Mucosa of rectum (tissue), 2 donors: ENCODE results near the gene CLASP1.
A peak's percentile ranks its signal among the peaks of the same experiment; 100 is the strongest.

Source experiments
- H3K27ac ChIP-seq, 2 donors: one replicate each; pipeline ENCODE4 v1.7.0; 2013; ENCODE audit warnings: inconsistent platforms in 2 of 2, low read depth in 2 of 2, low read length in 2 of 2
- H3K27me3 ChIP-seq, 2 donors: one replicate each; pipeline ENCODE4 v1.7.0; 2013; ENCODE audit warnings: low read length in 2 of 2; ENCODE audit not compliant: control insufficient read depth in 2 of 2, insufficient read depth in 2 of 2
- H3K36me3 ChIP-seq, 2 donors: one replicate each; pipeline ENCODE4 v1.7.0; 2013; ENCODE audit warnings: low read length in 2 of 2; ENCODE audit not compliant: control insufficient read depth in 2 of 2, insufficient read depth in 2 of 2
- H3K4me1 ChIP-seq, 2 donors: one replicate each; pipeline ENCODE4 v1.7.0; 2013; ENCODE audit warnings: low read length in 2 of 2, mild to moderate bottlenecking in 1 of 2; ENCODE audit not compliant: control insufficient read depth in 2 of 2, insufficient read depth in 2 of 2
- H3K4me3 ChIP-seq, 2 donors: one replicate each; pipeline ENCODE4 v1.7.0; 2013; ENCODE audit warnings: low read length in 2 of 2
- H3K9ac ChIP-seq, 2 donors: one replicate each; pipeline ENCODE4 v1.7.0; 2013; ENCODE audit warnings: low read length in 2 of 2, low read depth in 1 of 2, mild to moderate bottlenecking in 1 of 2
- H3K9me3 ChIP-seq, 2 donors: one replicate each; pipeline ENCODE4 v1.7.0; 2013; ENCODE audit warnings: low read length in 2 of 2; ENCODE audit not compliant: control insufficient read depth in 2 of 2
- donor health status: healthy.
- donor health status: Normal muscosa, but diverticular disease.

Gene CLASP1

DNA sequence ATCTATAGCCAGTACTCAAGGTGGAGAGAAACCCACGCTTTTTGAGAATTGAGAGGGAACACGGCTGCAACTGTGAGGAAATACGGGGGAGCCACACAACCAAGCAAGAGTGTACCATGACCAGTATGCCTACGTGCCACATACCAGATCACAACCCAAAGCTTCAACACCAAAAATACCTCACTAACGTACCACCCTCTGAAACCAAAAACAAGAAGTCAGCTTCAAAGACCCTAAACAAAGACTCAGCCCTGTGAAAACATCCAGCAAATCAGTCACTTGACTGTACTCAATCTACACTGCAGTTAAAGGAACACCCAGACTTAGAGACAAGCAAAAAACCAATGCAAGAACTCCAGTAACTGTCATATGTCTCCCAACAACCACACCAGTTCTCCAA, 101.6 kb downstream of the CLASP1 start:
- Histone ChIP-seq H3K27me3 (no peaks in the 10 kb centered on the region), H3K9me3 (no peaks in the 10 kb centered on the region), H3K9ac (no peak overlapping the region), H3K4me3 (no peak overlapping the region), H3K27ac (no peak overlapping the region), H3K4me1 (no peaks in the 10 kb centered on the region), H3K36me3 (no peaks in the 10 kb centered on the region)

DNA sequence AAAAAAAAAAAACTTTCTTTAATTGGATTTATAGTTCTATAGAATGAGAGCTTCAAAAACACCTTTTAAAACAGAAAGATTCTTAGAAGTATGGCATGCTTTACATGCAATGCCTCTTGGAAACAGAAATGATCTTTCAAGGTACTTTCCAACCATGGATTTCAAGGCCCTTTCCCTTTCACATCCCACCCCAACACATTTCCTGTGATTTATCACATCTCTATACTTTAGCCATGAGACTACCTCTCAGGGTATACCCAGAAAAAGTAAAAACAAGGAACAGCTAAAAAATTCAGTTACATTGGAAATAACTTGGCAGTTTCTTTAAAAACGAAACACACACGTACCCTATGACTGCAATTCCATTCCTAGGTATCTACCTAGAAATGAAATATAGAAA, 103.3 kb downstream of the CLASP1 start:
- Histone ChIP-seq H3K27ac (no peak overlapping the region), H3K36me3 (no peaks in the 10 kb centered on the region), H3K9me3 (no peaks in the 10 kb centered on the region), H3K27me3 (no peaks in the 10 kb centered on the region), H3K4me1 (no peaks in the 10 kb centered on the region), H3K9ac (no peak overlapping the region), H3K4me3 (no peak overlapping the region)

DNA sequence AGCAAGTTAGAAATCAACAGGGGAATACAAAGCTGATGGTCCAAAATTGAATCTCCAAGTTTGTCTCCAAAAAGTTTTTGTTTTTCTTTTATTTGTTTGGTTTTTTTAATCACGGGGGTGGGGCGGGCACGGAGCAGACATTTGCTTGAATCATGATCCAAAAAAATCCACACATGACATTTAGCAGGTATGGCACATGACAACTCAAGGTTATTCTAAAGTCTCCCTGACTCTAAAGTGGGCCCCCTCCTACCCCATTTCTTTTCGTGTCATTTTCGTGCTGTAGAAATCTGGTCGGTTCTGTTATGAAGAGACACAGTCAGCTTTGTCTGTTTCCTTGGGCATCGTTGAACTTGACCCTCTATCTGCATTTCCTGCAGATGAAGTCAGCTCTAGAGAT, 104.0 kb downstream of the CLASP1 start:
- Histone ChIP-seq H3K27me3 (no peaks in the 10 kb centered on the region), H3K4me1 (no peaks in the 10 kb centered on the region), H3K27ac (no peak overlapping the region)

DNA sequence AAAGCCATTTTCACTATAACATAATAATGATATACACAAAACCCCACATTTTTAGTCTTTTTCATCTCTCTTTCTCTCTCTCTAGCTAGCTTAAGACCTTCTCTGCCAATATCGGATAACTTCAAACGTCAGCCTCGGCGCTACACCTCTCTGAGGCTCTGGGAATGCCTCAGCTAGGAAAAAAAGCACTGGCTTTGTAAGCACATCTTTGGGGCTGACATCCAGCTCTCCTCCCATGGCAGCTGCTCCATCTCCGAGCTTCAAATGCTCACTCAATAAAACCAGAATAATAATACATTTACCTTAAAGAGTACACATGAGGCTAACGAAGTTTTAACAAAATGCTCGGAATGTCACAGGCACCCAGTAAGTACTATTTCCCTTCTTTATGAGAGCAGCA, 107.8 kb downstream of the CLASP1 start:
- H3K4me1 ChIP-seq, result peaks cover 0 to 3% of the 10 kb centered on the region in 2 donors
- no peak overlapping the region for H3K9ac ChIP-seq
- H3K27me3 ChIP-seq, result no peaks in the 10 kb centered on the region
- no peak overlapping the region for H3K4me3 ChIP-seq
- no peak overlapping the region for H3K27ac ChIP-seq
- H3K9me3 ChIP-seq, result no peaks in the 10 kb centered on the region
- no peaks in the 10 kb centered on the region for H3K36me3 ChIP-seq

More for the DNA sequence above, 104.0 kb downstream of the CLASP1 start:
- no peaks in the 10 kb centered on the region for H3K9me3 ChIP-seq
- H3K4me3 ChIP-seq, result no peak overlapping the region
- no peaks in the 10 kb centered on the region for H3K36me3 ChIP-seq
- no peak overlapping the region for H3K9ac ChIP-seq

DNA sequence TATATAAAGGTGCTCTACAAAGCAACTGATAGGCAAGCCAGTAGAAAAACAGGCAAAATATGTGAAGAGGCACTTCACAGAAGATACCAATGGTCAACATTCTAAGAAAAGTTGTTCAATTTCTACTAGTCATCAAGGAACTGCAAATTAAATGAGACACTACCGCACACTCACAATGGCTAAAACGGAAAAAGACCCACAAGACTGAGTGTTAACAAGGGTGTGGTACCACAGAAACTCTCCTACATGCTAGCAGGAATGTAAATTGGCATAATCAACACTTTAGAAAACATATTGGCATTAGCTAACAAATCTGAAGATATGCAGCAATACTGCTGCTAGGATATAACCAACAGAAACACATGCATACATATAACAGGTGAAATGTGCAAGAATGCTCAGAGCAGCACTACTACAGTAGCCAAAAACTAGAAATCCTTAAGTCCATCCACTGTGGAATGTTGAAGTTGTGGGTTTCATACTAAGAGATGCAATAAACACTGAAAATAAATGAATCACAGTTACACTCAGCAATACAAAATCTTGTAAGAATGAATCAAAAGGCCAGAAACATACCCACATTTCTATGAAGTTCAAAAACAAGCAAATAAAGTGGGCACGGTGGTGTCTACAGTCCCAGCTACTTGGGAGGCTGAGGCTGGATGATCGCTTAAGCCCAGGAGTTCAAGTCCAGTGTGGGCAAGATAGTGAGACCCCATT, 109.4 kb downstream of the CLASP1 start:
- Histone ChIP-seq H3K36me3 (no peaks in the 10 kb centered on the region), H3K4me3 (no peak overlapping the region), H3K9ac (peak overlapping the region in 1 of 2 donors; percentile 7), H3K27ac (no peak overlapping the region), H3K27me3 (no peaks in the 10 kb centered on the region), H3K9me3 (no peaks in the 10 kb centered on the region), H3K4me1 (peaks cover 0 to 4% of the 10 kb centered on the region in 2 donors)

DNA sequence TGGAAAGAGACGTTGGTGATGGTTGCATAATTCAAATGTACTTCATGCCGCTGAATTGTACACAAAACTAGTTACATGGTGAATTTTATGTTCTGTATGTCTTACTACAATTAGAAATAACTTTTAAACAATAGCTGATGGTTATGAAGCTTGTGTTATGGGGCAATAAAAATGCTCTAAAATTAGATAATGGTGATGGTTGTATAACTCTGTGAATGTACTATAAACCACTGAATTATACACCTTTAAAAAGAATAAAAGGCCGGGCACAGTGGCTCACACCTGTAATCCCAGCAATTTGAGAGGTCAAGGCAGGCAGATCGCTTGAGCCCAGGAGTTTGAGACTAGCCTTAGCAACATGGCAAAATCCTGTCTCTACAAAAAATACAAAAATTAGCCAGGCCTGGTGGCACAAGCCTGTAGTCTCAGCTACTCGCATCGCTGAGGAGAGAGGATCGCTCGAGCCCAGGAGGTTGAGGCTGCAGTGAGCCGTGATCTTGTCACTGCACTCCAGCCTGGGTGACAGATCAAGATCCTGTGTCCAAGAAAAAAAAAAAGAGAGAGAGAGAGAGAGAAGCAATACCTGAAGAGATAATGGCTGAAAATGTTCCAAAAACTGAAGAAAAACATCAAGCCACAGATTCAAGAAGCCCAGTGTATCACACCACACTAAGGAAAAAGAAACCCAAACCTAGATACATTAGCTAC, 112.3 kb downstream of the CLASP1 start:
- H3K9ac ChIP-seq, result no peak overlapping the region
- H3K27me3 ChIP-seq, result no peaks in the 10 kb centered on the region
- H3K9me3 ChIP-seq, result no peaks in the 10 kb centered on the region
- H3K4me3 ChIP-seq, result no peak overlapping the region
- H3K36me3 ChIP-seq, result no peaks in the 10 kb centered on the region
- no peak overlapping the region for H3K27ac ChIP-seq
- H3K4me1 ChIP-seq, result peaks cover 0 to 4% of the 10 kb centered on the region in 2 donors

DNA sequence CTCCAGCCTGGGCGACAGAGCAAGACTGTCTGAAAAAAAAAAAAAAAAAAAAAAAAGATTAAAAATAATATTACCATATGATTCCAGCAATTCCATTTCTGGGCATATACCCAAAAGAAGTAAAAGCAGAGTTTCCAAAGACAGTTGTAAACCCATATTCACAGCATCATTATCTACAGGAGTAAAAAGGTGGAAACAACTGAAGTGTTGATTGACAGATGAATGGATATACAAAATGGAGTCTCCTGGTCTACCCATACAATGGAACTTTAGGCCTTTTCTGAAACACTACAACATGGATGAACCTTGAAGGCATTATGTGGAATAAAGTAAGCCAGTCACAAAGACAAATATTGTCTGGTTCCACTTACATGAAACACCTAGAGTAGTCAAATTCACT, 112.9 kb downstream of the CLASP1 start:
- Histone ChIP-seq H3K36me3 (no peaks in the 10 kb centered on the region), H3K4me1 (peaks cover 0 to 8% of the 10 kb centered on the region in 2 donors), H3K27me3 (no peaks in the 10 kb centered on the region), H3K9me3 (no peaks in the 10 kb centered on the region), H3K4me3 (no peak overlapping the region), H3K27ac (no peak overlapping the region), H3K9ac (no peak overlapping the region)

DNA sequence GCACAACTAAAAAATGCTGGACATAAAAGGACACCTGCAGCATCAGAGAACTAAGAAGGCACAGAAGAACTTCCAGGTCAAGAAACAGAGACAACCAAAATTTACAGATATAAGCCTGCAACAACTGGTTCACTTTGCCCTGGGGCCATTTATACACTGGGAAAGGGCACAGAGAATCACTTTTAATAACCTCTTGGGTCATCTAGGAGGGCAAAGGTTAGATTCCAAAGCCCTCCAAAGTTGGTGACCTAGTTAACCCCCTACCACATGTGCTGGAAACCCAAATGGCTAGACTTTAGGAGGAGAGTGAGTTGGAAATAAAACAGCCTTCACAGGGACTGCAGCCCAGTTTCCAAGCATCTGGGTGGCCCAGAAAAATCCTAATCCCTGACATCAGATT, 115.3 kb downstream of the CLASP1 start:
- Histone ChIP-seq H3K4me1 (peaks cover 4 to 13% of the 10 kb centered on the region in 2 donors), H3K9me3 (no peaks in the 10 kb centered on the region), H3K4me3 (no peak overlapping the region), H3K9ac (no peak overlapping the region), H3K36me3 (no peaks in the 10 kb centered on the region), H3K27ac (no peak overlapping the region), H3K27me3 (no peaks in the 10 kb centered on the region)

DNA sequence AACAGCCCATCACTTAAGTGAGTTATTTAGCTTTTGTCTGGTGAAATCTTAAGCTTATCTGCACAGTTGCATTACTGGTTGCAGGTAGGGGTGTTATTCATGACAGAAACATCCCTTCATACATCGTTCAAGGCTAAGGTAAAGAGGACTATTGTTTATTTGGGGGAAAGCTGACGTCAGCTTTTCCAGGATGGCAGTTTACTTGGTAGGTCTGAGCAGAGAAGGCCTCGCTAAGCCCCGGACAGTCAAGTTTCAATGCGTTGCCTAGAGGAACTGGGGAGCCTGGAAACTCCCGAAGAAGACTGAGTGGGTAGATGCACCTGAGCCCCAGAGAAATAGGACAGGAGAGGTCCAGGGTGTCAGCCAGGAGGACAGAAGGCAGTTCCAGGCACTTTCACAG, 116.4 kb downstream of the CLASP1 start:
- Histone ChIP-seq H3K9me3 (no peaks in the 10 kb centered on the region), H3K36me3 (no peaks in the 10 kb centered on the region), H3K9ac (no peak overlapping the region), H3K27ac (no peak overlapping the region), H3K4me1 (peaks cover 5 to 13% of the 10 kb centered on the region in 2 donors), H3K4me3 (no peak overlapping the region), H3K27me3 (no peaks in the 10 kb centered on the region)

DNA sequence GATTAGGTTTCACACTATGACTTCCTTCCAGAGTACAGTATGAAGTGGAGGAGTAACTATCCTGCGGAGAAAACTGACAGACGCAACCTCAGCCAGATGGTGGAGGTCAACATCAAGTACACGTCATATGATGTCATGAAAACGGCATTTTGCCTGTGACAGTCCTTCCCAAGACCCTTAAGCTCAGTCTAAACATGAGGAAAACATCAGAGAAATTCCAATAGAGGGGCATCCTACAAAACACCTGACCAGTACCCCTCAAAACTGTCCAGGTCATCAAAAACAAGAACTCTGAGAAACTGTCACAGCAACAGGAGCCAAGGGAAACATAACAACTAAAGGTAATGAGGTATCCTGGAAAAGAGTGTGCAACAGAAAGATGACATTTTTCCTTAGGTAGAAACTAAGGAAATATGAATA, 116.9 kb downstream of the CLASP1 start:
- Histone ChIP-seq H3K27me3 (no peaks in the 10 kb centered on the region), H3K36me3 (peaks cover 0 to 1% of the 10 kb centered on the region in 2 donors), H3K27ac (no peak overlapping the region), H3K9ac (no peak overlapping the region), H3K4me3 (no peak overlapping the region), H3K9me3 (no peaks in the 10 kb centered on the region), H3K4me1 (peaks cover 5 to 13% of the 10 kb centered on the region in 2 donors)
